Osteoblast (primary cell): ENCODE results near the gene PCDH12. TPM values are rescaled to one million over a fixed set of nuclear protein-coding genes. Genes with fewer than 3 reads are reported as not detected.

Experiments
- DNase-seq: peaks from one replicate; pipeline ENCODE4 v3.0.0; 2011; ENCODE audit warnings: low spot score, mixed read lengths; ENCODE audit not compliant: insufficient read length; ENCODE audit errors: missing footprints
- H2AFZ ChIP-seq: 2 replicates; pipeline ENCODE4 v1.6.0; 2011; ENCODE audit warnings: mild to moderate bottlenecking, low read length
- H3K27ac ChIP-seq: 2 replicates; pipeline ENCODE4 v1.5.1; 2011; ENCODE audit warnings: mild to moderate bottlenecking, low read depth, low read length, moderate library complexity
- H3K27me3 ChIP-seq: 2 replicates; pipeline ENCODE4 v1.6.0; 2012; ENCODE audit warnings: mild to moderate bottlenecking, control low read depth, inconsistent platforms, low read length, moderate library complexity; ENCODE audit not compliant: insufficient read depth
- H3K36me3 ChIP-seq: 2 replicates; pipeline ENCODE4 v1.5.1; 2011; ENCODE audit warnings: mild to moderate bottlenecking, low read length, control low read depth, moderate library complexity; ENCODE audit not compliant: insufficient read depth
- H3K4me1 ChIP-seq: 2 replicates; pipeline ENCODE4 v1.5.1; 2011; ENCODE audit warnings: mild to moderate bottlenecking, low read length, control low read depth, moderate library complexity; ENCODE audit not compliant: insufficient read depth
- H3K4me2 ChIP-seq: 2 replicates; pipeline ENCODE4 v1.6.0; 2011; ENCODE audit warnings: mild to moderate bottlenecking, low read length; ENCODE audit not compliant: insufficient read depth
- H3K4me3 ChIP-seq: fragments of 200-600 bp; sonication (generic); 3 replicates; pipeline ENCODE4 v1.5.1; 2012; ENCODE audit warnings: mild to moderate bottlenecking, low read length, inconsistent platforms; ENCODE audit not compliant: insufficient read depth
- H3K79me2 ChIP-seq: 2 replicates; pipeline ENCODE4 v1.6.0; 2012; ENCODE audit warnings: mild to moderate bottlenecking, low read length, control low read depth, inconsistent platforms; ENCODE audit not compliant: insufficient read depth
- H3K9me3 ChIP-seq: 2 replicates; pipeline ENCODE4 v1.5.1; 2011; ENCODE audit warnings: low read depth, low read length, control low read depth
- H4K20me1 ChIP-seq: 2 replicates; pipeline ENCODE4 v1.6.0; 2012; ENCODE audit warnings: mild to moderate bottlenecking, low read length, control low read depth; ENCODE audit not compliant: insufficient read depth
- CTCF ChIP-seq: IDR thresholded peaks from 2 replicates; pipeline ENCODE4 v1.5.1; 2011; ENCODE audit warnings: mild to moderate bottlenecking, low read depth, low read length, moderate library complexity; ENCODE audit errors: extremely low read depth
- total RNA-seq: library from RNA; depleted of rRNA; stranded (reverse); fragments of >200 nt; gene quantifications from 2 replicates; pipeline ENCODE4 v1.2.3, GENCODE V29; 2012

Gene PCDH12
- total RNA-seq, 1 donor, result not detected

GRCh38 chr5:141994511-141995136 is 36.6 kb upstream of the PCDH12 start:
- Histone ChIP-seq H3K36me3 (peaks cover 38% of the 10 kb centered on the region), H3K79me2 (peaks cover 2% of the 10 kb centered on the region), H3K4me2 (no peak overlapping the region), H3K27ac (no peak overlapping the region), H3K9me3 (no peaks in the 10 kb centered on the region), H4K20me1 (peaks cover 3% of the 10 kb centered on the region), H3K4me3 (no peak overlapping the region), H3K27me3 (no peaks in the 10 kb centered on the region), H2AFZ (no peak overlapping the region), H3K4me1 (no peaks in the 10 kb centered on the region)
- DNase-seq, result no peak
- no peak for TF ChIP-seq CTCF

- Histone ChIP-seq H2AFZ (no peak overlapping the region), H3K36me3 (peaks cover 39% of the 10 kb centered on the region), H3K4me3 (no peak overlapping the region), H3K27ac (no peak overlapping the region), H3K4me1 (no peaks in the 10 kb centered on the region), H3K79me2 (peaks cover 2% of the 10 kb centered on the region), H4K20me1 (peaks cover 3% of the 10 kb centered on the region), H3K9me3 (no peaks in the 10 kb centered on the region), H3K27me3 (no peaks in the 10 kb centered on the region), H3K4me2 (no peak overlapping the region)
- TF ChIP-seq CTCF, result peak; percentile 75
- no peak for DNase-seq
These were observed 34.5 kb upstream of the PCDH12 start for GRCh38 chr5:141992349-141992963.

- Histone ChIP-seq H3K79me2 (peaks cover 5% of the 10 kb centered on the region), H3K36me3 (peaks cover 61% of the 10 kb centered on the region), H3K4me2 (no peak overlapping the region), H4K20me1 (peaks cover 3% of the 10 kb centered on the region), H3K27ac (no peak overlapping the region), H3K27me3 (no peaks in the 10 kb centered on the region), H3K9me3 (no peaks in the 10 kb centered on the region), H2AFZ (no peak overlapping the region), H3K4me3 (no peak overlapping the region), H3K4me1 (no peaks in the 10 kb centered on the region)
- TF ChIP-seq CTCF, result no peak
- no peak for DNase-seq
These were observed 31.7 kb upstream of the PCDH12 start for GRCh38 chr5:141989720-141990119.

- DNase-seq, result no peak
- H3K36me3 ChIP-seq, result peaks cover 64% of the 10 kb centered on the region
- H3K4me3 ChIP-seq, result no peak overlapping the region
These were observed 28.1 kb upstream of the PCDH12 start for GRCh38 chr5:141986072-141986471.

More at GRCh38 chr5:141986072-141986471, 28.1 kb upstream of the PCDH12 start:
- no peak for TF ChIP-seq CTCF
- Histone ChIP-seq H3K9me3 (no peaks in the 10 kb centered on the region), H2AFZ (no peak overlapping the region), H3K4me1 (no peaks in the 10 kb centered on the region), H3K27me3 (no peaks in the 10 kb centered on the region), H3K27ac (no peak overlapping the region), H3K79me2 (peaks cover 2% of the 10 kb centered on the region), H4K20me1 (no peaks in the 10 kb centered on the region), H3K4me2 (no peak overlapping the region)
